GM12878 (cell line): Measurements from ENCODE around the gene ALG1L2. TPM values are rescaled to one million over a fixed set of nuclear protein-coding genes. Genes with fewer than 3 reads are reported as not detected.
A peak's percentile ranks its signal among the peaks of the same experiment; 100 is the strongest.
"Not testable (repeated sequence)": the region's sequence is repeated elsewhere in the genome, so short reads cannot be mapped to it uniquely, and the experiment has no call there.

Experiments
- ATAC-seq: fragments of 200-7000 bp; cut with Tn5 transposase; 3 replicates; pipeline ENCODE4 v1.9.1; 2020; ENCODE audit warnings: mild to moderate bottlenecking, moderate library complexity
- BruUV-seq: library from RNA; stranded (reverse); fragments of 400-500 nt; replicated peaks from 2 replicates; lab custom pipeline; 2021; lab: Mats Ljungman, UMichigan
- CTCF ChIA-PET: fragments of 300-600 bp; sonication (Branson Sonifier 250); formaldehyde crosslinking; extraction: SDS; loops from one replicate; lab custom pipeline; 2021; ENCODE audit warnings: inconsistent platforms; lab: Yijun Ruan, JAX
- POLR2A ChIA-PET: fragments of 350-600 bp; formaldehyde crosslinking; extraction: SDS; loops from one replicate; lab custom pipeline; 2021; ENCODE audit warnings: inconsistent platforms; lab: Charles Lee
- RAD21 ChIA-PET: fragments of 300-600 bp; sonication (Branson Sonifier 250); formaldehyde crosslinking; loops from one replicate; lab custom pipeline; 2023; ENCODE audit warnings: antibody characterized with exemption; ENCODE audit not compliant: unreplicated experiment; lab: Charles Lee
- SMC1A ChIA-PET: fragments of 300-600 bp; sonication (Branson Sonifier 250); formaldehyde crosslinking; loops from one replicate; lab custom pipeline; 2023; ENCODE audit not compliant: unreplicated experiment, uncharacterized antibody; lab: Charles Lee
- DNase-seq: peaks from one replicate; pipeline ENCODE4 v3.0.0-alpha.2; 2011; ENCODE audit warnings: low read depth, low spot score
- FAIRE-seq: peaks from 3 replicates; lab custom pipeline; 2011; peaks lifted over from hg19 to GRCh38; lab: Jason Lieb, UNC
- H2AFZ ChIP-seq: 2 replicates; pipeline ENCODE4 v1.6.0; 2011; ENCODE audit warnings: low read depth, low read length, control low read depth; ENCODE audit not compliant: control insufficient read depth
- H3K27ac ChIP-seq: 2 replicates; pipeline ENCODE4 v1.5.1; 2011; ENCODE audit warnings: control low read depth; ENCODE audit not compliant: control insufficient read depth, insufficient read depth
- H3K27me3 ChIP-seq, 2 experiments: replicated peaks in 1 of 2; 2 replicates each; pipeline versions ENCODE4 v1.6.0 to v1.6.1; 2011; ENCODE audit warnings: low read length in 1 of 2; ENCODE audit not compliant: control insufficient read depth in 2 of 2, insufficient read depth in 2 of 2
- H3K36me3 ChIP-seq, 2 experiments: 2 replicates each; pipeline ENCODE4 v1.5.1; 2011; ENCODE audit warnings: low read length in 1 of 2; ENCODE audit not compliant: control insufficient read depth in 2 of 2, insufficient read depth in 2 of 2
- H3K4me1 ChIP-seq: 2 replicates; pipeline ENCODE4 v1.6.1; 2011; ENCODE audit warnings: mild to moderate bottlenecking, low read length, moderate library complexity, mixed read lengths; ENCODE audit not compliant: control insufficient read depth, insufficient read depth
- H3K4me2 ChIP-seq: 2 replicates; pipeline ENCODE4 v1.6.0; 2011; ENCODE audit warnings: control low read depth; ENCODE audit not compliant: control insufficient read depth, insufficient read depth
- H3K4me3 ChIP-seq: fragments of 200-600 bp; sonication (generic); 2 replicates; pipeline ENCODE4 v1.5.1; 2016
- H3K79me2 ChIP-seq: 2 replicates; pipeline ENCODE4 v1.6.0; 2011; ENCODE audit warnings: low read length; ENCODE audit not compliant: control insufficient read depth, insufficient read depth
- H3K9ac ChIP-seq: 2 replicates; pipeline ENCODE4 v1.8.0; 2011; ENCODE audit warnings: low read length, control low read depth, mixed read lengths; ENCODE audit not compliant: control insufficient read depth, insufficient read depth
- H3K9me3 ChIP-seq: replicated peaks from 3 replicates; pipeline ENCODE4 v1.5.1; 2011; ENCODE audit warnings: mild to moderate bottlenecking, low read length; ENCODE audit not compliant: control insufficient read depth, insufficient read depth
- H4K20me1 ChIP-seq: 2 replicates; pipeline ENCODE4 v1.6.0; 2011; ENCODE audit not compliant: control insufficient read depth, insufficient read depth
- EED ChIP-seq: sonication (generic); IDR thresholded peaks from 2 replicates; pipeline ENCODE4 v1.6.1; 2016; ENCODE audit warnings: antibody characterized with exemption, low read depth
- WGBS: methylation state at CpG from one replicate; pipeline ENCODE4 v1.1.6; 2016; ENCODE audit warnings: low lambda C conversion rate; ENCODE audit not compliant: insufficient replicate concordance, insufficient coverage; ENCODE audit errors: missing lambda C conversion rate; 5-methylcytosine and 5-hydroxymethylcytosine counted together
- in situ Hi-C: fragments of 300-500 bp; cut with MboI; formaldehyde crosslinking; loops from 9 replicates; pipeline ENCODE4 v1.14.3; 2018; ENCODE audit warnings: mixed read lengths
- intact Hi-C: fragments of 100-400 bp; cut with micrococcal nuclease; formaldehyde crosslinking; loops from one replicate; pipeline ENCODE4 v1.14.2; 2022; ENCODE audit not compliant: unreplicated experiment
- polyA plus RNA-seq, 11 experiments: library from polyadenylated mRNA; depleted of rRNA in 4 of 11; unstranded in 6 of 11; stranded (reverse) in 5 of 11; fragments of >200 nt; fragmentation: Nextera tagmentation in 4 of 11; fragmentation: Illumina TruSeq in 1 of 11; extraction: Ambion mirVana in 4 of 11; extraction: Trizol in 1 of 11; gene quantifications; 1 replicate in 1 of 11; 2 replicates in 10 of 11; pipeline versions ENCODE4 v1.2.1 to v1.2.3, GENCODE V29; 2011 to 2016; ENCODE audit warnings: inconsistent platforms in 2 of 11, missing spikeins in 2 of 11, low read depth in 1 of 11
- total RNA-seq, 4 experiments: library from RNA; depleted of rRNA in 3 of 4; stranded (reverse); fragments of >200 nt in 3 of 4; fragmentation: Illumina TruSeq in 1 of 4; extraction: Trizol in 1 of 4; gene quantifications; 2 replicates each; pipeline versions ENCODE4 v1.2.1 to v1.2.3, GENCODE V29; 2013 to 2021

The ALG1L2 gene
- total and polyA plus RNA-seq, 10 of the 15 experiments (the other 5 are each of a cell fraction or from before 2014, with no cell fraction given), result 0.09 to 0.31 (median 0.16) TPM; not detected in 6

GRCh38 chr3:130094491-130094941, 12.9 kb downstream of the ALG1L2 start:
- 0 out of 2 replicates have a peak, but pooled peaks have one; percentile 27 for TF ChIP-seq EED
- FAIRE-seq, ATAC-seq, H3K79me2 ChIP-seq, H3K36me3 ChIP-seq, H3K9me3 ChIP-seq, in situ Hi-C loops, H3K27me3 ChIP-seq, BruUV-seq, DNase-seq, H4K20me1 ChIP-seq, H3K9ac ChIP-seq: not testable (repeated sequence)
- peak overlapping the region; percentile 59 for H2AFZ ChIP-seq
- ChIA-PET CTCF (interaction anchor here (0.7 to 4.6 kb wide), 5 partner anchors 11 to 151 kb away, joined by 3 to 26 read pairs (median 6); no protein-coding TSS in a partner anchor), POLR2A (interaction anchor here (1.4 kb wide), 1 partner anchor 12 kb away, joined by 3 read pairs; no protein-coding TSS in a partner anchor), RAD21 (interaction anchor here (1.9 kb wide), 1 partner anchor 17 kb away, joined by 7 read pairs; no protein-coding TSS in a partner anchor), SMC1A (interaction anchor here (1.1 to 2.1 kb wide), 3 partner anchors 16 to 152 kb away, joined by 3 to 7 read pairs (median 4); no protein-coding TSS in a partner anchor)
- peaks cover 20% of the 10 kb centered on the region for H3K4me1 ChIP-seq
- H3K4me3 ChIP-seq, result peak overlapping the region; percentile 45; the same call in 1 of the 2 replicates
- H3K27ac ChIP-seq, result peak overlapping the region; percentile 39; the same call in 1 of the 2 replicates
- H3K4me2 ChIP-seq, result peak overlapping the region; percentile 63
- intact Hi-C loops, result loop anchor here (5.0 to 10.0 kb wide), 2 partner anchors 202 to 440 kb away; partner anchors contain the start of gene TMCC1
- 1% methylated on average over 11 of the region's 11 CpGs for WGBS

- SMC1A ChIA-PET, result interaction anchor here (1.1 to 2.5 kb wide), 5 partner anchors 14 to 153 kb away, joined by 3 to 7 read pairs (median 4); no protein-coding TSS in a partner anchor
- H3K27ac ChIP-seq, H3K9ac ChIP-seq, in situ Hi-C loops, H3K9me3 ChIP-seq, H3K79me2 ChIP-seq, H2AFZ ChIP-seq, H3K4me3 ChIP-seq, ATAC-seq, H3K36me3 ChIP-seq, BruUV-seq, DNase-seq, FAIRE-seq, H4K20me1 ChIP-seq, H3K27me3 ChIP-seq: not testable (repeated sequence)
- RAD21 ChIA-PET, result interaction anchor here (0.8 to 1.9 kb wide), 3 partner anchors 16 to 70 kb away, joined by 3 to 7 read pairs (median 3); no protein-coding TSS in a partner anchor
- intact Hi-C loops, result loop anchor here (10.0 kb wide), 1 partner anchor 441 kb away; no protein-coding TSS in a partner anchor
- POLR2A ChIA-PET, result interaction anchor here (1.4 kb wide), 1 partner anchor 10 kb away, joined by 3 read pairs; no protein-coding TSS in a partner anchor
- WGBS, result 2% methylated on average over 11 of the region's 11 CpGs
- CTCF ChIA-PET, result interaction anchor here (1.3 to 4.6 kb wide), 5 partner anchors 10 to 267 kb away, joined by 3 to 26 read pairs (median 6); no protein-coding TSS in a partner anchor
- peak overlapping the region; percentile 68 for H3K4me2 ChIP-seq
- peaks cover 20% of the 10 kb centered on the region for H3K4me1 ChIP-seq
Observed at GRCh38 chr3:130095858-130096257, 14.2 kb downstream of the ALG1L2 start.

- 87% methylated on average over 8 of the region's 8 CpGs for WGBS
- ATAC-seq, FAIRE-seq, H3K27ac ChIP-seq, POLR2A ChIA-PET, H3K4me3 ChIP-seq, H3K27me3 ChIP-seq, DNase-seq, H3K9me3 ChIP-seq, H2AFZ ChIP-seq, H3K36me3 ChIP-seq, H3K79me2 ChIP-seq, H3K9ac ChIP-seq, BruUV-seq, H4K20me1 ChIP-seq, H3K4me2 ChIP-seq, in situ Hi-C loops: not testable (repeated sequence)
- SMC1A ChIA-PET, result interaction anchor here (0.9 to 2.5 kb wide), 5 partner anchors 9 to 154 kb away, joined by 3 to 7 read pairs (median 4); no protein-coding TSS in a partner anchor
- RAD21 ChIA-PET, result interaction anchor here (1.5 kb wide), 1 partner anchor 71 kb away, joined by 7 read pairs; no protein-coding TSS in a partner anchor
- intact Hi-C loops, result loop anchor here (10.0 kb wide), 1 partner anchor 442 kb away; no protein-coding TSS in a partner anchor
- peaks cover 20% of the 10 kb centered on the region for H3K4me1 ChIP-seq
- CTCF ChIA-PET, result interaction anchor here (1.5 to 4.6 kb wide), 3 partner anchors 9 to 155 kb away, joined by 12 to 30 read pairs (median 23); no protein-coding TSS in a partner anchor
Observed at GRCh38 chr3:130097096-130097495, 15.5 kb downstream of the ALG1L2 start.
